Stomach smooth muscle (tissue), 2 donors: ENCODE results near the gene TSEN54.

ENCODE experiments used
- H3K27ac ChIP-seq: one replicate; pipeline ENCODE4 v1.7.0; 2013; ENCODE audit warnings: mild to moderate bottlenecking, low read length, inconsistent platforms
- H3K27me3 ChIP-seq, 2 donors: one replicate each; pipeline ENCODE4 v1.7.0; 2013; ENCODE audit warnings: low read length in 2 of 2; ENCODE audit not compliant: insufficient read depth in 2 of 2, control insufficient read depth in 1 of 2
- H3K36me3 ChIP-seq, 2 donors: one replicate each; pipeline ENCODE4 v1.7.0; 2013; ENCODE audit warnings: low read length in 2 of 2; ENCODE audit not compliant: control insufficient read depth in 2 of 2, insufficient read depth in 2 of 2
- H3K4me1 ChIP-seq: one replicate; pipeline ENCODE4 v1.7.0; 2013; ENCODE audit warnings: low read length; ENCODE audit not compliant: control insufficient read depth, insufficient read depth
- H3K4me3 ChIP-seq, 2 donors: one replicate each; pipeline ENCODE4 v1.7.0; 2013; ENCODE audit warnings: low read length in 2 of 2
- H3K9ac ChIP-seq, 2 donors: one replicate each; pipeline ENCODE4 v1.7.0; 2013; ENCODE audit warnings: low read length in 2 of 2, mild to moderate bottlenecking in 1 of 2
- H3K9me3 ChIP-seq, 2 donors: one replicate each; pipeline ENCODE4 v1.7.0; 2013; ENCODE audit warnings: low read length in 2 of 2; ENCODE audit not compliant: control insufficient read depth in 2 of 2
- donor health status: healthy.
- donor health status: Pancreatic carcinoma.

The TSEN54 gene

DNA sequence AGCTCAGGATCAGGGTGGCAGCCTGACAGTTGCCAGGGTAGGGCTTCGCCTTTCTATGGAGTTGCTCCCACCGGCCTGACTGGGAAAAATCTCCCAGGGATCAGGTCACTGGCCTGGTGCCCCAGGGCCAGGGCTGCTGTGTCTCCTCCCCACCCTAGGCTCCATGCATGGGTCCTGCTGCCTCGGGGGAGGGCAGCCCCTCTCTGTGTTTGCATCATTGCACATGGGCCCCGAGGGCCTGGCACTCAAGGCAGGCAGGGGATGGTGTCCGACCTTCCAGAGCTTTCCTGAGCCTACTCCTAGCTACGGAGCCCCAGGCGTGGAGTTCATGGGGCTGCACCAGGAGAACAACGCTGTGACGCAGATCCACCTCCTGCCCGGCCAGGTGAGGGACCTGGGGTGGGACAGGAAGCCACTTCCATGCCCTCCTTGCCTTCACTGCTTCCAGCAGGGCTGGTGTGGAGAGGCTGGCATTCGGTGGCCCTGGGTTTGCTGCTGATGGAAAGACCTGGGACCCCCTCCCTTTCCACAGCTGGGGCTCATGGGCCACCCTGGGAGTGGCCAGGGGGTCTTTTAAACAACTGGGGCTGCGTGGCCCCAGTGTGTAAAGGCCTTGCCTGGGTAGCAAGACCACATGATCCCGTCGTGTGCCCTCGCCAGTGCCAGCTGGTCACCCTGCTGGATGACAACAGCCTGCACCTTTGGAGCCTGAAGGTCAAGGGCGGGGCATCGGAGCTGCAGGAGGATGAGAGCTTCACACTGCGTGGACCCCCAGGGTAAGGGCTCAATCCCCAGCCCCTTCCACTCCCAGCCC lies 41.7 kb downstream of the TSEN54 start:
- Histone ChIP-seq H3K9me3 (no peaks in the 10 kb centered on the region), H3K27me3 (no peaks in the 10 kb centered on the region), H3K36me3 (no peaks in the 10 kb centered on the region), H3K4me1 (peaks cover 4% of the 10 kb centered on the region), H3K27ac (no peak overlapping the region), H3K4me3 (no peak overlapping the region), H3K9ac (no peak overlapping the region)

DNA sequence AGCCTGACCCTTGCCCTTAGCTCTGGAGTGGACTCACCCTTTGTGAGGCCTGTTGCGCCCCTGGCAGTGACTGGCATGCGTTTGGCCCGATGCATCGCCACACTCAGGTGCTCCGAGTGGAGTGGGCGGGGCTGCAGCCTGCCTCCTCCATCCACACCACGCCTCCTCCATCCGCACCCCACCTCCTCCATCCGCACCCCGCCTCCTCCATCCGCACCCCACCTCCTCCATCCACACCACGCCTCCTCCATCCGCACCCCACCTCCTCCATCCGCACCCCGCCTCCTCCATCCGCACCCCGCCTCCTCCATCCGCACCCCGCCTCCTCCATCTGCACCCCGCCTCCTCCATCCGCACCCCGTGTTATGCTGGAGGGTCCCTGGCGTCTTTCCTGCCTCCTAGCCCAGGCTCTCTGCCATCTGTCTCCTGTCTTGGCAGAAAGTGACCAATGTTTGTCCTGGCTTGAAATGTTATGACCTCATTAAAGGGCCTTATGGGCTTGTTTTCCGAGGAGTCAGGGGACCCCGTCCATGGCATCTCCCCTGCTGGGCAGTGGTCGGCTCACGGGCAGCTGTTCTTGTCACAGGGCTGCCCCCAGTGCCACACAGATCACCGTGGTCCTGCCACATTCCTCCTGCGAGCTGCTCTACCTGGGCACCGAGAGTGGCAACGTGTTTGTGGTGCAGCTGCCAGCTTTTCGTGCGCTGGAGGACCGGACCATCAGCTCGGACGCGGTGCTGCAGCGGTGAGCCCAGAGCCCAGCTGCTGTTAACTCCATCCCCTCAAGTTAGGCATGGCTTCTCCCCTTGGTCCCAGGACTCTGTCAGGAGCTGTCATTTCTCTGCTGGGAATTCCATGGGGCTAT lies 42.6 kb downstream of the TSEN54 start:
- Histone ChIP-seq H3K27ac (no peak overlapping the region), H3K9me3 (no peaks in the 10 kb centered on the region)

GRCh38 chr17:75559958-75560533 lies 43.7 kb downstream of the TSEN54 start:
- no peak overlapping the region for H3K9ac ChIP-seq
- H3K4me3 ChIP-seq: no peak overlapping the region
- no peak overlapping the region for H3K27ac ChIP-seq
- peaks cover 4% of the 10 kb centered on the region for H3K4me1 ChIP-seq
- no peaks in the 10 kb centered on the region for H3K36me3 ChIP-seq
- no peaks in the 10 kb centered on the region for H3K9me3 ChIP-seq
- no peaks in the 10 kb centered on the region for H3K27me3 ChIP-seq

More for the DNA sequence above, 42.6 kb downstream of the TSEN54 start:
- no peak overlapping the region for H3K9ac ChIP-seq
- H3K4me3 ChIP-seq: no peak overlapping the region
- no peaks in the 10 kb centered on the region for H3K36me3 ChIP-seq
- H3K27me3 ChIP-seq: no peaks in the 10 kb centered on the region
- peaks cover 4% of the 10 kb centered on the region for H3K4me1 ChIP-seq

GRCh38 chr17:75561927-75562603 lies 45.7 kb downstream of the TSEN54 start:
- Histone ChIP-seq H3K4me3 (no peak overlapping the region), H3K9ac (no peak overlapping the region), H3K27me3 (no peaks in the 10 kb centered on the region), H3K9me3 (no peaks in the 10 kb centered on the region), H3K4me1 (peaks cover 4% of the 10 kb centered on the region), H3K36me3 (no peaks in the 10 kb centered on the region), H3K27ac (no peak overlapping the region)

- H3K36me3 ChIP-seq: no peaks in the 10 kb centered on the region
- no peak overlapping the region for H3K27ac ChIP-seq
- no peaks in the 10 kb centered on the region for H3K9me3 ChIP-seq
- H3K27me3 ChIP-seq: no peaks in the 10 kb centered on the region
- no peaks in the 10 kb centered on the region for H3K4me1 ChIP-seq
- H3K9ac ChIP-seq: no peak overlapping the region
- no peak overlapping the region for H3K4me3 ChIP-seq
Measured at GRCh38 chr17:75563063-75563758, 46.9 kb downstream of the TSEN54 start.

GRCh38 chr17:75564195-75564594 lies 47.9 kb downstream of the TSEN54 start:
- Histone ChIP-seq H3K4me3 (no peak overlapping the region), H3K36me3 (no peaks in the 10 kb centered on the region), H3K27me3 (no peaks in the 10 kb centered on the region), H3K4me1 (no peaks in the 10 kb centered on the region), H3K9ac (no peak overlapping the region), H3K9me3 (no peaks in the 10 kb centered on the region), H3K27ac (no peak overlapping the region)

DNA sequence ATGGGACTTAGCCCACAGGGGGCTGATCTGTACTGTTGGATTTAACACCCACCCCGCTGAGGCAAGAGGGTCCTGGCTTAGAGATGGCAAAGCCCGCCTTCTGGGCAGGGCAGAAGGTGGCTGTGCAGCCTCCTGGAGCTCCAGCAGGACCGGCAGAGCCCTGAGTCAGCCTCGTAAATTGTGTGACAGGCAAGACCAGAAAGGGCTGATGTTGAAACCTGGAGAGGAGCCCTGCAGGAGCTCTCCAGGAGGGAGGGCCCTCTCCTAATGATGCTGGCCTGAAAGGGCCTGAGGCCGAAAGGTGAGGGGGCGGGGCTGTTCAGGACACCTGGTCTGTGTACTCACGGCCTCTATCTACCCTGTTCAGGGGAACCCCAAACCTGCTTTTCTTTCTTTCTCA lies 48.7 kb downstream of the TSEN54 start:
- Histone ChIP-seq H3K9ac (no peak overlapping the region), H3K9me3 (no peaks in the 10 kb centered on the region), H3K4me3 (no peak overlapping the region), H3K27ac (no peak overlapping the region), H3K27me3 (no peaks in the 10 kb centered on the region), H3K36me3 (no peaks in the 10 kb centered on the region), H3K4me1 (no peaks in the 10 kb centered on the region)

- no peaks in the 10 kb centered on the region for H3K27me3 ChIP-seq
- no peak overlapping the region for H3K4me3 ChIP-seq
- H3K9me3 ChIP-seq: no peaks in the 10 kb centered on the region
- H3K4me1 ChIP-seq: no peaks in the 10 kb centered on the region
- no peak overlapping the region for H3K9ac ChIP-seq
- H3K27ac ChIP-seq: no peak overlapping the region
- H3K36me3 ChIP-seq: no peaks in the 10 kb centered on the region
Measured at GRCh38 chr17:75565618-75566017, 49.3 kb downstream of the TSEN54 start.

GRCh38 chr17:75566416-75566815 lies 50.1 kb downstream of the TSEN54 start:
- Histone ChIP-seq H3K36me3 (no peaks in the 10 kb centered on the region), H3K4me1 (no peaks in the 10 kb centered on the region), H3K4me3 (no peak overlapping the region), H3K9me3 (no peaks in the 10 kb centered on the region), H3K9ac (no peak overlapping the region), H3K27me3 (no peaks in the 10 kb centered on the region), H3K27ac (no peak overlapping the region)

DNA sequence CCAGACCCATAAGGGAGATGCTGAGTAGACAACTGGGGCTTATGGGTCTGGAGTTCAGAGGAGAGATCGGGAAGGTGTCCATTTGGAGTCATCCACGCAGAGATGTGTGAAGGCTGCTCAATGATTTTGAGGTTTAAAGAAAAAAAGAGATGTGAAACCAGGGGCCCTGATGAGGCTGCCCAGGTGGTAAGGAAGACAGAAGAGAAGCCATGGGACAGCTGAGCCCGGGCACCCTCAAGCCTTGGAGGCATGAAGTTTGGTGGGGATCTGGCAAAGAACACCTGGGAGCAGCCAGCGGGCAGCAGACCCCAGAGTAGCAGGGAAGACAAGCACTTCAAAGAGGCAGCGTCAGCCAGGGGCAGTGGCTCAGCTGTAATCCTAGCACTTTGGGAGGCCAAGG lies 50.5 kb downstream of the TSEN54 start:
- Histone ChIP-seq H3K4me3 (no peak overlapping the region), H3K27me3 (no peaks in the 10 kb centered on the region), H3K36me3 (no peaks in the 10 kb centered on the region), H3K27ac (no peak overlapping the region), H3K4me1 (no peaks in the 10 kb centered on the region), H3K9ac (no peak overlapping the region), H3K9me3 (no peaks in the 10 kb centered on the region)
